HUDEP-2 (cell line): Measurements from ENCODE around the gene ITGBL1.

Source experiments
- DNase-seq, 76 experiments: peaks; one replicate each; lab custom pipeline; 2025; ENCODE audit not compliant: unreplicated experiment in 76 of 76; lab: John Stamatoyannopoulos, UW

Gene ITGBL1

DNA sequence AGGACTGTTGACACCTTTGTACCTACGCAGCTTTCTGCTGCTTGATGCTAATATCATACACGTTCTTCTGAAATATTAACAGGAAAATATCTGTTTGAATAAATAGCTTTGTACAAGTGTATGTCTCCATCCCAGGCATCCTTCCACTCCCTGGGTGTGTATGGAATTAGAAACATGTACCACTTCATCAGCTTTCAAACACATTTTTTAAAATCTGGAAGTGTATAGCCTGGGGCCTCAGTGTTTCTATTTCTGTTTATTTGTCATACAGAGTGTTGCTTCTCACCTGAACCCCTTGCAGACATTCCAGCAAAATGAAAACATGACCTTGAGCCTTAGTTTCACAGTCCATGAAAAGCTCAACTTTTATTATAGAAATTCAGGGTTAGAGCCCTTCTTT, 168.6 kb downstream of the ITGBL1 start:
- no peak for DNase-seq

DNA sequence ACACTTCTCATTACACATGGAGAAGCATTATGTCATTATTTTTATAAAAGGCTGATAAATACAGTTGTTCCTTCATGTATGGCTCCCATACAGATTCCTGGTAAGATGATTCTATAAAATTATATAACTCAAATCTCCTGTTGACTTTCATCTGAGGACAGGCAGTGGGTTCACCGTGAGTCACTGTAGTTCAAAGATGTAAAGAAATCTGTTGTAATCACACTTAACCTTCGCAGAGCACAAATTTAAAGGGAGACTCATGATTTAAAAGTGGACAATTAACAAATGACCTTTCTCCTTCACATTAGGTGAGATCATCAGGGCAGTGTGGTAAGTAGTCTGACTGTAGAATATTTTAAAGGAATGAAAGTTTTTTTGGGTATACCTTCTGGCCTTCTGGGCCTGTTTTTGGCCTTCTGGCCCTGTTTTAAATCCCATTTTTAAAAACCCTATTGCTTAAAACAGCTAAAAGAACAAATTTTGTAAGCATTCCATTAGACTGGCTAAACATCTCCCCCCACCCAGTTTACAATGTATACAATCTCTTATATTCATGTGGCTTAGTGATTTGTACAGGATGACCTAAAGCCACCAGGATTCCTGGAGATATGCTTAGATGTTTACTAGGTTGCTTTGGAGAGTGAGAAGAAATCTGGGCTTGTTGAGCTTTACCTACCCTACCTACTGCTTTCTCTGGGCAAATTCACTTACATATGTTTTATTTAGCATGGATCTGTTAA, 171.2 kb downstream of the ITGBL1 start:
- DNase-seq, result no peak

DNA sequence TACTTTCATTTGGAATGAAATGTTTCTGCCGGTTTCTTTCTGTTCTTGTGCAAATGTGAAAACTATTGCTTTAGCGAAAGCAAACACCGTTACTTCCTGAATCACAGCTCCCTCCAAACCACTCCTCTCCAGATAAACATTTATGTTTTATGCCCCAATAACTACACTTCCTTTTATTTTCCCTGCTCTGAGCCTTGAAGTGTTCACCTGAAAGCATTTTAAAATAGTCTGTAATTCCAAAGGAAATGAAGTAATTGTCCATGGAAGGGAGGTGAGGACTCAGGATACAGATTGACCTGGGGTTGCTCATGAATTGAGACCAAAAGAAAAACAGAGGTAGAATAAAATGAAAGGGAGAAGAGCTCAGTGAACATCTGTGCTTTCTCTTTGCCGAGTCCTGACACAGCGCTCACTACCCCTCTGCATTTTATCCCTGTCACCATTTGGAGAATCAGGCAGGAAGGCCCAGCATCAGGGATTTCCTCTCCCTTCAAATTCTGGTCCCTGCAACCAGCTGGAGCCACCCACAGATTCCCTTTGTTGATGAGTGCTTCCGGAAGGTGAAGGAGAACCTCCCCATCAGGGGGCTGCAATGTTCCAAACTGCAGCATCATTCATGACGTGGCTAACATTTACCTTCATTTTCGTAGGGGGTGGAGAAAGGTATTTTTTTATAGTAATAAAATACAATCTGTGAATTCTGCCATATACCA, 171.9 kb downstream of the ITGBL1 start:
- DNase-seq, result no peak

DNA sequence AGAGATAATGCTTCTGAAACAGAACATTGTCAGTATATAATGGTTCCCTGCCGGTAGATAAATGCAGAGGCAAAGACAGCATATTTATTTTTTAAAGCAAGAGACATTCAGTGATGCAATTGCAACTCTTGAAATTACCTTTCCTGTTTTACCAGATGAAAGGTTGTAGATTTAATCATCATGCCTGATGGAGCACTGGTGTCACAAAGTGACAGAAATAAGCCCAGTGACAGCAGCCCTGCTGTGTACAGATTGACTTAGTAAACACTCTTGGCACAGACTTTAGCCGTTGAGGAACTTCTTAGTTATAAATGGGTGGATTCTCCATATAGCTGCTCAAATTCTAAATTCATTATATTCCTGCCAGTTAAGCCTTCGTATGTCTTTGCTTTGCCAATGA, 172.5 kb downstream of the ITGBL1 start:
- no peak for DNase-seq

- peak in 29 of 76 experiments; percentile 0 to 67 (median 15) for DNase-seq
Observed at GRCh38 chr13:101626925-101627555, 174.6 kb downstream of the ITGBL1 start.

DNA sequence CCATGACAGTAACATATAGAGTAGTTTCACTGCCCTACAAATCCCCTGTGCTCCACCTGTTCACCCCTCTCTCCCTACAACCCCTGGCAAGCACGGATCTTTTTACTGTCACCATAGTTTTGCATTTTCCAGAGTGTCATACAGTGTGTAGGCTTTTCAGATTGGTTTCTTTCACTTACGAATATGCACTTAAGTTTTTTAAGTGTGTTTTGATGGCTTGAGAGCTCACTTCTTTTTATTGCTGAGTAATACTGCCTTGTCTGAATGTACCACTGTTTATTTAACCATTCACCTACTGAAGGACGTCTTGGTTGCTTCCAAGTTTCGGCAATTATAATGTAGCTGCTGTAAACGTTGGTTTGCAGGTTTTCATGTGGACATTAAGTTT, 175.1 kb downstream of the ITGBL1 start:
- peak in 2 of 76 experiments; percentile 2 to 39 for DNase-seq

GRCh38 chr13:101628900-101629299, 176.4 kb downstream of the ITGBL1 start:
- DNase-seq, result no peak

GRCh38 chr13:101631395-101631794, 178.9 kb downstream of the ITGBL1 start:
- DNase-seq, result no peak

DNA sequence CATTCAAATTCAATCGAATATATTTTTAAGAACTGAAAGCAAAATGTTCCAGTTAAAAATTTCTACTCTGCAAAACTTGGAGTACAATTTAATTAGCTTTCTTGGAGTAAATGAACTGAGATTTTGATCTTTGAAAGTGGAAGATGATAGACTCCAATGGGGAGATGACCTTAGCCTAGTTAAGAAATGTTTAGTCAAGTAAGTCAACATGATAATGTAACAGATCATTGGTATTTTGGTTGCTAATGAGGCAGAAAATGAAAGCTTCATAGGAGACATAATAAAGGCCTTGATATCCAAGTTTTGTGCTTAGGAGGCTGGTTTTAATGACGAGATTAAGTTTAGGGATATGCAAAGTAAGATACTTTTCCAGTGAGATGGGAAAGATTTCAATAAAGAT, 181.7 kb downstream of the ITGBL1 start:
- DNase-seq, result no peak

DNA sequence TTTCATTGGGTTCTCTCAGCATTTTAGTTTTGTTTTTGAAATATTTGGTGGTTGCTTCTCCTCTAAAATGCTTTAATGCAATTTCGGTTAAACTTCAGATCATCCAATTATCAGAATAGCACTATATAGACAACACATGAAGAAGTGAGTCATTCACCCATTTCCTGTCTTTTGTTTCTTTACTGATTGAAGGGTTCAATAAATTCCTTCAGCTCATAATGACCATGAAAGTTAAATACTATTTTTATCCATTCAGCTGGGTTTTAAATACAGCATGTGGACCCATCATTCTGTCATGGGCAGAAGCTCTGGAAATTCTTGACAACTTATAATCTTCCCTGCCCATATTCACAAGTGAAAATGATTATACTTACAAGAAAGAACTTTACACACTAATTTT, 187.2 kb downstream of the ITGBL1 start:
- no peak for DNase-seq

DNA sequence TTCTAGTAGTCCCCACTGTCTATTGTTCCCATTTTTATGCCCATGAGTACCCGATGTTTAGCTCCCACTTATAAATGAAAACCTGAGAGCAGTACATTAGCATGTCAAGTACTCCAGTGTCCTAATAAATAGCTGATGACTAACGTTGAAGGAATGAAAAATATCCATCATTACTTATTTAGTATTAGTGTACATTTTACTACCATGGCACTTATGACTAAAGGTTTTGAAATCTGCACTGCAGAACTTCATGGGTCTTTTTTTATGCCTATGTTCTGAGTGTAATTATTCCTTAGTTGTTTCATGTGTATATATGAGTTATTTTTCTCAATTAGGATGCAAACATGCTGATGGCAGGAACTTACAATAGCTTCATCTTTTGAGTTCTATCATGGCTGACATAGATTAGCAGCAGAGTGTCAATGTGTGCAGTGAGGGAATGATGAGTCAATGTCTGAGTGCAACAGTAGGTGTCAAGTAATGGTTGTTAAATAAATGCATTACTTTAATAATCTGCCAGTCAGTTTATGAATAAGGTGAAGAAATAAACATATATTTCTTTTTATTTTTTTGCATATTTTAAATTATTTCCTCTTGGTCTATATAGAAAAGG, 188.4 kb downstream of the ITGBL1 start:
- no peak for DNase-seq

DNA sequence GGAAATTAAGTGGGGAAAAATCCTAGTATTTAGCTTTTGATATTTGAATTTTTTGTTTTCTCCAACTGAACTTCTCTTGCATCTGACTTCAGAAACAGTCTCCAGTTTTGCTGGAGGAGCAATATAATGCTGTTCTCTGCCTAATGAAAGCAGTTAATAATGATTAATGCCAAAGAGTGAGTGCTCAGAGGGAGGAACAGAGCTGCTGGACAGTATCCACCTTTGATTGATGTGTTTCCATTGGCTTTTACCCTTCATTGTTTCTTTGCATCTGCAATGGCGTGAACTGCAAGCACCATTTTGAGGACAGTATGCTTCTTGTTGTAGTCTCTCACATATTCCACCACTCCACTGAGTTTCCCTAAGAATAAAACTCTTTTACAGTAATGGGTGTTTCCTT, 193.4 kb downstream of the ITGBL1 start:
- no peak for DNase-seq

GRCh38 chr13:101647760-101648159, 195.3 kb downstream of the ITGBL1 start:
- DNase-seq, result no peak

DNA sequence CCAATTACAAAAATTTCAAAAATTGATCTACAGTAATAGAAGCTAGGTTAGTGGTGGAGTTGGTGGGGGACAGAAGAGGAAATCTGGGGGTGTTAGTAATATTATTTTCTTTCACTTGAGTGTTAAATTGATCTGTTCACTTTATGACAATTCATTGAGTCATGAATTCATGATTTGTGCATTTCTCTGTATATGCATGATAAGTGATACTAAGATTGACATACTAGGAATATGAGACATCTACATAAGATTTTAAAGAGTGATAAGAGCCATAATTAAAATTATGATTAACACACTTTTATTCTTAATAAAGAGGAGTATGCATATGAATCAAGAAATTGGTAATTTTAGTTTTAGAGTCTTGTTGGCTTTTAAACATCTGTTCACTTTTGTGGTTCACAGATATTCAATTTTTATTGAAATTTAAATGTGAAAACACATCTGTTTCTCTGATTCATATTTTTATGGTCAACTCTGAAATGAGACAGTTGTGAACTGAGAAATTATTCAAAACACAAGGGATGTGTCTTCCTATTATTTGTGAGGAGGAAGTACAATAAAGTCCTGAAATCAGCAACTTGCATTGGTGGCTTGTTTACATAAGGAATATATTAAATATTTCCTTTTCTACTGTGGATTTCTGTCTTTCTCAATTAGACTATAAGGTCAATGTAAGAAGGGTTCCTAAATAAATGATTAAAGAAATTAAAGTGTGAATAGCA, 196.5 kb downstream of the ITGBL1 start:
- DNase-seq, result no peak

DNA sequence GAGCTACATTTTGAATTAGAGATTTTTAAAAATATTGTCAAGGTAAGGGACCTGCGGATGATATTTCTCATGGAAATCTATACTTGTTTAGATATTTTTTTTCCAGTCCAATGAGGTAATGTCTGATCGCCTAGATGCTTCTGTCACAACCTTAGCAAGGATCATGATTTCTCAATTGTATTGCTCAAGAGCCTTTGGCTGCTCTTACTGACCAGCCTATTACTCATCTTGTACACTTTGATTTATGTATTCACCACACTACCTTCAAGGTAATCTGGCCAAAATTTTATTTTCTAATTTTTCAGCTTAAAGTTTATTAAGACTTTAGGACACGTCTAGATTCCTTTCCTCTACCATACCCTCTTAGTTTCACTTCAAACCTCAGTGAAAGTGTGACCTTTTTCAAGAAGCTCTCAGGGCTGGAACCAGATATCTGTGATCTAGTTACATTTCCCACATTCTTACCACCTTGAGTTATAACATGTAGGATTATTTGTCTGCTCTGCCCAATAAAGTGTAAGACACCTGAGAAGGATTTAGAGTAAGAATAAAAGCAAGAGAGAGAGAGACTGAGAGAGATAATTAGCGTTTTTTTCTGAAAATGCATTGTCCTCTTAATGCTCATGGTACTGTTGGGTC, 197.1 kb downstream of the ITGBL1 start:
- DNase-seq, result no peak

DNA sequence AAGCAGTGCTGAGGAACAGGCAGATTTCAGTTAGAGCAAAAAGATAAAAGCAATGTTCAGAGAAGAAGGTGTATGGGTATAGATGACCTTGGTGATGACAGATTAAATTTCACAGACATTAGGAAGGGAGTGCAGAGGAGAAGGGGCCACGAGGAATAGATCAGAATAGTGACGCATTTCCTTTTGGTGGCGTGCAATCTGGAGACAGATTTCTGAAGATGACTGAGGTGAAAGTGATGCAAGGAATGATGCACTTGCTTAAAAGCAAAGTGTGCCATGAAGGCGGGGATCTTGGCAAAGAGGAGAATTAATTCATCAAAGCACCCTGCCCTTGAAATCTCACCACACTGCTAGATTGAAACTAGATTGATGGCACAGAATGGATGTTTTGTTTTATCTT, 202.4 kb downstream of the ITGBL1 start:
- DNase-seq, result peak in 1 of 76 experiments; percentile 3

GRCh38 chr13:101655435-101655834, 203.0 kb downstream of the ITGBL1 start:
- DNase-seq, result peak in 1 of 76 experiments; percentile 4

DNA sequence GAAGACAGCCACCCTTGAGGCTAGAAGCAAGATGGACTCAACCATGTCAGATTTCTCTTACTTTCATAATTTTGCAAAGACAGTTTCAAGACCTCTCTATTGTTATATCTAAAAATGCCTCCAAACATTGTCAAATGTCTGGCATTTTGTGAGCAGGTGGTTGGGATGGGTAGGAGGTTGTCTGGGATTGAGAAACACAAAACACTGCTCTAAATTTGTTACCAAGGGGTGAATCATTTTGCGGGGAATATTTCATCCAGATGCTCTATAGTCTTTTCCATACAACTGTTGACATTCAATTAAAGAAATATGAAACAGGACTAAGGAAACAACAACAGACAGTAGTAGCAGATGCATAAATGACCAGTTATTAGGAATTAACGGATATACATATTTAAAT, 208.2 kb downstream of the ITGBL1 start:
- no peak for DNase-seq

DNA sequence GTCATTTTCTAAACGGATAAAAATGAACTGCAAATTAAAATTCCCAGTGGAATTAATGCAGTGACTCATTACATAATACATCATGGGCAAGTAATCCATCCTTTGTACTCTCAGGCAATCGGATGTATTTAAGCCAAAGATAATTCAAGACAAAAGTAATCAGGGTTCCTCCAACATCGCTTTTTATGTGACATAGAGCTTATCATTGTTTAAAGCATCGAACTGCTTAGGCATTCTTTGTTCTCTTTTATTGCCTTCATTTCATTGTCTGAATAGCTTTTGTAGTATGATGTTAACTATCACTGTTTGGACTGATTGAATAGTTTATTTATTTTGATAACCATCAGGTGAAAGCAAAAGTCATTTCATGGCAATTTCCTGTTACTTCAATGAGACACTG, 209.4 kb downstream of the ITGBL1 start:
- DNase-seq, result no peak
